Mucosa of stomach (tissue), 1 donor: ENCODE data around the gene SPATA13.
"Not testable (repeated sequence)": the region's sequence is repeated elsewhere in the genome, so short reads cannot be mapped to it uniquely, and the experiment has no call there.

Source experiments
- H3K27me3 ChIP-seq: one replicate; pipeline ENCODE4 v1.7.0; 2013; ENCODE audit warnings: mild to moderate bottlenecking, low read length; ENCODE audit not compliant: control insufficient read depth, insufficient read depth
- H3K36me3 ChIP-seq: one replicate; pipeline ENCODE4 v1.7.0; 2013; ENCODE audit warnings: low read length; ENCODE audit not compliant: control insufficient read depth, insufficient read depth
- H3K4me1 ChIP-seq: one replicate; pipeline ENCODE4 v1.7.0; 2013; ENCODE audit warnings: mild to moderate bottlenecking, low read length; ENCODE audit not compliant: control insufficient read depth, insufficient read depth
- H3K4me3 ChIP-seq: one replicate; pipeline ENCODE4 v1.7.0; 2013; ENCODE audit warnings: low read length
- H3K9ac ChIP-seq: one replicate; pipeline ENCODE4 v1.7.0; 2013; ENCODE audit warnings: mild to moderate bottlenecking, low read length, moderate library complexity
- H3K9me3 ChIP-seq: one replicate; pipeline ENCODE4 v1.7.0; 2013; ENCODE audit warnings: mild to moderate bottlenecking, low read length, moderate library complexity; ENCODE audit not compliant: control insufficient read depth
- donor health status: Pancreatic carcinoma.

Gene SPATA13

DNA sequence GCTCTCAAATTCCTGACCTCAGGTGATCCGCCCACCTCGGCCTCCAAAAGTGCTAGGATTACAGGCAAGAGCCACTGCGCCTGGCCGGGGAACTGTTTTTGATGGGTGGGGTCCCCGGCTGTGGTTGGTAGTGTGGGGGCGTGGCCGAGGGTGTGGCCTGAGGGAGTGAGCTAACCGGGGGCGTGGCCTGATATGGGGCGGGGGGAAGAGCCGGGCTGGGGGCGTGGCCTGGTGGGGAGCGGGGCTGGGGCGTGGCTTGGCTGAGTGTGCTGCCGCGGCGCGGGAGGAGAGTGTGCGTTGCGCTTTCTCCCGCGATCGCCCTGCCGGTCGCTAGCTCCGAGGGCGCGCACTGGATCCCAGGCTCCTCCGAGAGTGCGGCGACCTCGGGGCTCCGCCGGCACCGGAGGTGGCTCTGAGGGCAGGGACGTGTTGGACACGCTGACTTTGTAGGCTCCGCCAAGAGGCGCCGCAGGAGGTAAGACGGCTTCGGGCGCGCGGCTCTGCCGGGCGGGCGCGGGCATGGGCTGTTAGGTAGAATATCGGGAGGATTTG, at the start of gene SPATA13:
Gene SPATA13, plus strand, starts transcription at position 263 of the 552 bp plus-strand sequence. CDS start 62,210 bp downstream, outside the sequence.
- Histone ChIP-seq H3K9me3 (no peaks in the 10 kb centered on the region), H3K36me3 (no peaks in the 10 kb centered on the region), H3K4me3 (peak within 1 kb of the TSS; percentile 65), H3K27me3 (no peaks in the 10 kb centered on the region), H3K9ac (peak within 1 kb of the TSS; percentile 93), H3K4me1 (peaks cover 24% of the 10 kb centered on the region)

DNA sequence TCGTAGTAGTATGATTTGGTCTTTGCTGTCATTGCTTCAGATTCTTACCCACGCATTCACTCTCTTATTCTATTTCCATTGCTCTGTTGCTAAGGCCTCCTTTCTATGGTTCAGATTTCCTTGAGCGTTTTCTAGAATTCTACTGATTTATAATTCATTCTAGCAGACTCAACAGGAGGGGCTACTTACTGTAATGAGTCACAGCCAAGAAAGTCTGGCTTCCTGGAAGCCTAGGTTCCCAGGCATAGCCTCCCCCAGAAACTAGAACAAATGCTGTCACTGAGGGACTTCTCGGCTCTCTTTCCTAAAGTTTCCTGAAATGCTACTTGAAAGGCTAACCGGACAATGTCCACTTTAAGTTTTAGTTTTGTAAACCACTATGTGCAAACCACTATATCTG, 47.7 kb upstream of the SPATA13 start:
- Histone ChIP-seq H3K9ac (no peak overlapping the region), H3K36me3 (no peaks in the 10 kb centered on the region), H3K4me3 (no peak overlapping the region), H3K9me3 (no peaks in the 10 kb centered on the region), H3K27me3 (no peaks in the 10 kb centered on the region), H3K4me1 (peaks cover 17% of the 10 kb centered on the region)

DNA sequence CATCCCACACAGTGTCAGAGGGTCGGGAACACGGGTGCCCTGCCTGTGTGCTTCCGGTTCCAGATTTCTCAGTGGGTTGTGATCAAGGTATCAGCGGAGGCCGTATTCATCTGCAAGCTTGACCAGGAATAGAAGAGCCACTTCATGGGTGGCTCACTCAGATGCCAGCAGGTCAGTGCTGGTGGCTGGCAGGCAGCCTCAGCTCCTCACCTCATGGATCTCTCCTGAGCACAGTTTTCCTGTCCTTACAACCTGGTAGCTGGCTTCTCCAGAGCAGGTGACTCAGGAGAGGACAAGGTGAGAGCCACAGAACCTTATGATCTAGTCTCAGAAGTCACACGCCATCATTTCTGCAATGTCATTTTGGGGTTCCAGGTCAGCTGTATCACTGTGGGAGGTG, 44.8 kb upstream of the SPATA13 start:
- no peaks in the 10 kb centered on the region for H3K27me3 ChIP-seq
- H3K9me3 ChIP-seq: no peaks in the 10 kb centered on the region
- no peak overlapping the region for H3K9ac ChIP-seq
- H3K4me1 ChIP-seq: peaks cover under 1% of the 10 kb centered on the region
- no peak overlapping the region for H3K4me3 ChIP-seq
- H3K36me3 ChIP-seq: no peaks in the 10 kb centered on the region

DNA sequence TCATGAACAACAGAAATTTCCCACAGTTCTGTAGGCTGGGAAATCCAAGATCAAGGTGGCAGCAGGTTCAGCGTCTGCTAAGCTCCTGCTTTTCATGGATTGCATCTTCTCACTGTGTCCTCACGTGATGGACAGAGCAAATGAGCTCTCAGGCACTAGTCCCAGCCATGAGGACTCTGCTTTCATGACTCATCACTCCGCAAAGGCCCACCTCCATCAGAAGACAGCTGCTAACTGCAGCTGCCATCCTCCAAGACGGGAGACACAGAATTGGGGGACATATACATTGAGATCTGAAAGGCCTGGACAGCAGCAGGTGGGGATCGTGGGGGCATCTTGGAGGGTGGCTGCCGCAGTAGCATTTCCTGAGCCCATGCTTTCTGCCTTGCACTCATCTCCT, 44.4 kb upstream of the SPATA13 start:
- no peaks in the 10 kb centered on the region for H3K27me3 ChIP-seq
- H3K36me3 ChIP-seq: no peaks in the 10 kb centered on the region
- no peaks in the 10 kb centered on the region for H3K4me1 ChIP-seq
- H3K9ac ChIP-seq: no peak overlapping the region
- no peak overlapping the region for H3K4me3 ChIP-seq
- H3K9me3 ChIP-seq: no peaks in the 10 kb centered on the region

DNA sequence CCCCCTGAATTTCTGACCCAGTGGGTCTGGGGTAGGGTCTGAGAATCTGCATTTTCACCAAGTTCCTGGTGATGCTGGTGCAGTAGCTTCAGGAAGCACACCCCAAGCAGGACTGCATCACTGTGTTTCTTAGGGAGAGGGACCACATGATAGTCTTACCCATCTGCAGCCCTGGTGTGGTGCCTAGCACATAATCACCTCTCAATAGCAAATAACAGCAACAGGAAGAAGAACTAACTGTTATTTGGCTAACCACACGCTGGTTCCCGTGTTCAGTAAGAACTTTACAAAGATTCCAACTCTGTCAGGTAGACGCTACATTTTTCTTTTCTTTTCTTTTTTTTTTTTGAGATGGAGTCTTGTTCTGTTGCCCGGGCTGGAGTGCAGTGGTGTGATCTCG, 41.9 kb upstream of the SPATA13 start:
- Histone ChIP-seq H3K27me3 (no peaks in the 10 kb centered on the region), H3K4me3 (no peak overlapping the region), H3K4me1 (no peaks in the 10 kb centered on the region), H3K9ac (no peak overlapping the region), H3K36me3 (no peaks in the 10 kb centered on the region), H3K9me3 (no peaks in the 10 kb centered on the region)

DNA sequence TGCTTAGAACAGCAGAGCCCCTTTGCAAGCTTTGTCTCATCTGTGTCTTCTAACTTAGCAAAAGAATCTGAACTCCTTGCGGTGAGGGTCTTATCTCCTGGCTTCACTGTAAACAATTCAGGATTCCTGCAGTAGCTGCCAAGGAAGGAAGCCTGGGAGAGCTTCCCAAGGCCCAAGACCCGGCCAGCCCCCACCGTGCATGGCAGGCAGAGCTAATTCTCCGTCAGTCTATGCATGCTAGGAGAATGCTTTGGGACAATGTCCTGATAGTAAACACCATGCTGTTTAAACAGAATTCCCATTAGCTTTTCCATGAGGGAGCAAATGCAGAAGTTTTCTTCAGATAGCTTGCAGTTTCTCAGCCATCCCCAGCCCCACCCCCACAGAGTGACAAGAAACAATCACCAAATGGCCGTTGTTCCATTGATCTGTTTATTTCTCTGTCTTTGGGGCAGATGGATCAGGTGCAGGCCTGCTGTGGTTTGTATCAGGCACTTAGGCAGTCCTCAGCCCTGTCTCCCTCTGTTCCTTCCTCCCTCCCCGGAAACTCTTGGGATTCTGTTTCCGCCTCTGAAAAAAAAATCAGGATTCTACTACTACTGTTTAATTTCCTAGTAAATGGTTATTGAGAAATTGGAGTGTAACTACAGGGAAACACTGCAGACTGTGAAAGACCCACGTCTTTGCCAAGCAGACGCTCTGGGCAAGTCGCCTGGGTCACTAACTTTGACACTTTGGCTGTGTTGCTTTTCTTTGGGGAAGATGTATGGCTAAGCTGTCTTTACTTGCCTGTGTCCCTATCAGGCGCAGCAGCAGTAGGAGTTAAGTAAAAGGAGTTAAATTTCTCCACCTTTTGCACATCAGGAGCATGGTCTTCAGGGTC, 40.7 kb upstream of the SPATA13 start:
- no peak overlapping the region for H3K9ac ChIP-seq

DNA sequence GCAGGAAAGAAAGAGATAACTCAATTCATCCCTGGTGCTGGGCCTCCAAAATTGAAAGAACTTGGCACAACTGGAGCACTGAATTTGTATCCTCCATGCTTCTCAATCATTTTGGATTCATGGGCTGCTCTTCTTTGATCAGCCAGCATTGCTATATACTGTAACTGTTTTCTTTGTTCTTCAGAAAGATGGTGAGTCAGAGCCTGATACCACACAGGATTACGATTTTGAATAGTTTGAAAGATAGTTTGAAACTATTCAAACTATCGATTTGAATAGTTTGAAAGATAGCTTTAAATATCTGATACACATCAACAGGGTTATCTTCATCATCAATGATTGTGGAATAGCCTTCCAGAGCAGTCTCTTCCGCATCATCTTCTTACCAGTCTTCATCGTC, 38.5 kb upstream of the SPATA13 start:
- H3K4me1 ChIP-seq: peaks cover 12% of the 10 kb centered on the region
- not testable (repeated sequence) for H3K27me3 ChIP-seq, H3K9ac ChIP-seq, H3K4me3 ChIP-seq, H3K36me3 ChIP-seq, H3K9me3 ChIP-seq

More for the DNA sequence above, 40.7 kb upstream of the SPATA13 start:
- no peaks in the 10 kb centered on the region for H3K9me3 ChIP-seq
- H3K4me3 ChIP-seq: no peak overlapping the region
- H3K4me1 ChIP-seq: no peaks in the 10 kb centered on the region
- H3K27me3 ChIP-seq: no peaks in the 10 kb centered on the region
- H3K36me3 ChIP-seq: no peaks in the 10 kb centered on the region

DNA sequence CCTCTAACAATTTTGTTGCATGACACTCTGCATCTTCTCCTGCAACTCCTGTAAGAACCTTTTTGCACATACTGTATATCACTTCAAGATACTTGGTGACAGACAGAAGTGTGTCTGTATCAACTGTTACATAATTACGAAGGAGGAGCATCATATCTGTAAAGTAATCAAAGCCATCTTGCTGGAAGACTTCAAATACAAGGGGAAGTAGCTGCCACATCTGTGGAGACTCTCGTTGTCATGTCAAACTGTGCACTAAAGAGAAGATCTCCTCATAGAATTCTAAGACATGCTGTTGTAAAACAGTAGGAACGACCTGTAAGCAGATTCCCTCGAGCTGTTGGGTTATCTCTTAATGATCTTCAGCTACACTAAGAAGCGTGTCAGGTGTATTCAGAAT, 38.0 kb upstream of the SPATA13 start:
- Histone ChIP-seq H3K9me3 (no peaks in the 10 kb centered on the region), H3K9ac (no peak overlapping the region), H3K36me3 (no peaks in the 10 kb centered on the region), H3K4me3 (no peak overlapping the region), H3K27me3 (no peaks in the 10 kb centered on the region), H3K4me1 (peaks cover 17% of the 10 kb centered on the region)

DNA sequence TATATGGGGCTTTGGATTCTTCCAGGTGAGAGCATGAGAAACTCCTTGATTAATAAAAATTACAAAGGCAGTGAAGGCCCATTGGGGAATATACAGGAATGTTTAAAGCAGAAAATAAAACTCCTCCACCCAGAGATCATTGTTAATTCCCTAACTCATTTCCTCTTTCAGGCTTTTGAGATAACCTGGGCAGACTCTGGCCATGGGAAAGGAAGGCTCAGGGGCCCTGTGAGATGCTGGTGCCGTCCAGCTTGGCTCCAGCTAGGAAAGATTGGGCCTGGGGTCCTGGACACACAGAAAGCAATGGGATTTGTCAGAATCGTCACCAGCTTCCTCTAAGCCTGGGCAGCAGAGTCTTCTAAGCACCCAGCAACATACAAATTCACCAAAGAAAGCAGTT, 36.8 kb upstream of the SPATA13 start:
- Histone ChIP-seq H3K36me3 (no peaks in the 10 kb centered on the region), H3K4me3 (no peak overlapping the region), H3K4me1 (peaks cover 17% of the 10 kb centered on the region), H3K27me3 (no peaks in the 10 kb centered on the region), H3K9me3 (no peaks in the 10 kb centered on the region), H3K9ac (no peak overlapping the region)

DNA sequence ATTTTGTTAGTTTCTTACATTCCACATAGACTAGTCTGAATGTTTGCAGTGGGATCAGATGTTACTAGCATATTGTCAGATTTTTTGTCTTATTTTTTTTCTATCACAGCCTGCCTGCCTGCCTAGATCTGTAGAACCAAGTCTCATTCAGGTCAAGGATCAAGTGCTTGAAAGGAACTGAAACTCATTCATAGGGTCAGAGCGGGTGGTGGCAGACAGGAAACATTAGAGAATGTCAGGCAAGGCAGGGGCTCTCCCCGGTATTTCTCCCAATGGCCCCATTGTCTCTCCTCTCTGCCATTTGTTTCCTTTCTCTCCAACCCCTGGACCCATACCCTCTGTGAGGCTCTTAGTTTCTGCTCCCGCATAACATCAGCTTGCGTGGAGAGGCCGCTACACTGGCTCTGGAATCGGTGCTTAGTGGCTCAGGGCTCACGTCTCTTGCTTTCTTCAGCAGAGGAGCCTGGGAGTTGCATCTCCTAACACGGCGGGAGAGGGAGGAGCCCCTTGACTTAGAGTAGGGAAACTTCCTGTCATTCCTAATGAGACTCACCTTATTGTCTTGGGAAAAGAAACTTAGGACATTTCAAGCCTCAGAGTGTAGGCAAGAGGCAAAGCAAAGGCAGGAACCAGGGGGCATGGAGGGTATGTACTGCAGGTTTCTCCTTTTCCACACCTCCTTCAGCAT, 35.6 kb upstream of the SPATA13 start:
- no peaks in the 10 kb centered on the region for H3K27me3 ChIP-seq
- peaks cover 29% of the 10 kb centered on the region for H3K4me1 ChIP-seq
- H3K36me3 ChIP-seq: no peaks in the 10 kb centered on the region
- no peaks in the 10 kb centered on the region for H3K9me3 ChIP-seq
- H3K4me3 ChIP-seq: no peak overlapping the region
- H3K9ac ChIP-seq: no peak overlapping the region

DNA sequence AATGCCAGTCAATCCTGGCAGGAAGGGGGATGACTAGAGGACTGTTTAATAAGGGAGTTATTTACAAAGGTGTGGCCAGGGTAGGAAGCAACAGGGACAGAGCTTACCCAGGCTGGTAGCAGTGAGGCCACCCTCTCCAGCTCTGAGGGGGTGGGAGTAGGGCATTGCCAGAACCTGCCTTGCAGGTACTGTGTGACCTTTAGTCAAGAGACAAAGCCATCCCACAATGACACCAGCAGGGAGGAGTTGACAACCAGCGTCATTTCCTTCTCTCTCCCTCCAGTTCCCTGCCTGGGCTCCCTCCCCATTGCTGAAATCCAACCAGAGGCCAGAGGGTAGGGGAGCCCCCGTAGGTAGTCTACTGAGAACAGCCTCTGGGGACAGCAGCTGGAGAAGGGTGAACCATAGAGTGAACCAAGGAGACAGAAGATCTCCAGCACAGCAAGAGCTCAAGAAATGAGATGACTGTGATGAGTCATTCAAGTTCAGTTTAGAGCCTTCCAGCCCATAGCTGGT, 33.3 kb upstream of the SPATA13 start:
- Histone ChIP-seq H3K9me3 (no peaks in the 10 kb centered on the region), H3K9ac (no peak overlapping the region), H3K36me3 (no peaks in the 10 kb centered on the region), H3K4me1 (peaks cover 34% of the 10 kb centered on the region), H3K4me3 (no peak overlapping the region), H3K27me3 (no peaks in the 10 kb centered on the region)

DNA sequence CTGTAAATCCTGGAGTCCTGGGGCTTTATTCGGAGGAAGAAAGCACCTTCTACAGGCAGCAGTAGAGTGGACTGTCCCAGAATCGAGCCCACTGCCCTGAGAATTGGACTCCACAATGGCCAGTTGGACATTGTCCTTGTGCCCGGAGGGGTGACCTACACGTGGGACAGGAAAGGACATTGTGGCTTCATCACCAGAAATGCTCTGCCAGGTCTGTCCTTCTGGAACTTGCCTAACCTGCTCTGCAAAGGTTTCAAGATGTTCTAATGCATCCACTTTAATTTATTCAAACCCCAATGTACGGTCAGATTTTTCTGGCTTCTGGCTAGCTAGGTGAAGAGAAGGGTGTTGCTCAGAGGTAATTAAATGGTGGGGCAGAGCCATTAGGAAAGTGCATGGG, 32.4 kb upstream of the SPATA13 start:
- Histone ChIP-seq H3K4me3 (no peak overlapping the region), H3K4me1 (peaks cover 34% of the 10 kb centered on the region), H3K9me3 (no peaks in the 10 kb centered on the region), H3K36me3 (no peaks in the 10 kb centered on the region), H3K27me3 (no peaks in the 10 kb centered on the region), H3K9ac (no peak overlapping the region)
